NCI-H2107 treated with DMSO at 0.1 percent for 48 hours (cell line): ENCODE data around the gene SYT8.
A peak's percentile ranks its signal among the peaks of the same experiment; 100 is the strongest.
"Not testable (repeated sequence)": the region's sequence is repeated elsewhere in the genome, so short reads cannot be mapped to it uniquely, and the experiment has no call there.

ENCODE experiments used
- DNase-seq: peaks from one replicate; lab custom pipeline; 2025; ENCODE audit not compliant: unreplicated experiment; lab: John Stamatoyannopoulos, UW

Gene SYT8

DNA sequence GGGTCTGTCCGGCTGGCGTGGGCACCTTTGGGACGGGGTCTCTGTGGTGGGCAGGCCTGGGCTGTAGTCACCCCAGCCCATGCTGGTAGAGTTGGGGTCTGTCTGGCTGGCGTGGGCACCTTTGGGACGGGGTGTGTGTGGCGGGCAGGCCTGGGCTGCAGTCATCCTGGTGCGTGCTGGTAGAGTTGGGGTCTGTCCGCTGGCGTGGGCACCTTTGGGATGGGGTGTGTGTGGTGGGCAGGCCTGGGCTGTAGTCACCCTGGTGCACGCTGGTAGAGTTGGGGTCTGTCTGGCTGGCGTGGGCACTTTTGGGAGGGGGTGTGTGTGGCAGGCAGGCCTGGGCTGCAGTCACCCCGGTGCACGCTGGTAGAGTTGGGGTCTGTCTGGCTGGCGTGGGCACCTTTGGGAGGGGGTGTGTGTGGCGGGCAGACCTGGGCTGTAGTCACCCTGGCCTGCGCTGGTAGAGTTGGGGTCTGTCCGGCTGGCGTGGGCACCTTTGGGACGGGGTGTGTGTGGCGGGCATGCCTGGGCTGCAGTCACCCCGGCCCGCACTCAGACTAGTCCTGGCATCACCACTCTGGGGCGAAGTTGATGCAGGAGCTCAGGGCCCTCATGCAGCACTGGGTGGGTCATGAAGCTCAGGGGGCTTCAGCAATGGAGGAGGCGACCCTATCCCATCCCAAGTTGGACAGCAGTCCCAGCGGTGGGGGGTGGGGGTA lies 37.6 kb downstream of the SYT8 start:
- DNase-seq = no peak

GRCh38 chr11:1873048-1873812 lies 38.4 kb downstream of the SYT8 start:
- DNase-seq = no peak

DNA sequence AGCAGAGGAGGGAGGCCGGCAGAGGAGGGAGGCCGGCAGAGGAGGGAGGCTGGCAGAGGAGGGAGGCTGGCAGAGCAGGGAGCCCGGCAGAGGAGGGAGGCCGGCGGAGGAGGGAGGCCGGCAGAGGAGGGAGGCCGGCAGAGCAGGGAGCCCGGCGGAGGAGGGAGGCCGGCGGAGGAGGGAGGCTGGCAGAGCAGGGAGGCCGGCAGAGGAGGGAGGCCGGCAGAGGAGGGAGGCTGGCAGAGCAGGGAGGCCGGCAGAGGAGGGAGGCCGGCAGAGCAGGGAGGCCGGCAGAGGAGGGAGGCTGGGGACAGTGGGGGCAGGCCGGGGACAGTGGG lies 39.0 kb downstream of the SYT8 start:
- DNase-seq = not testable (repeated sequence)

DNA sequence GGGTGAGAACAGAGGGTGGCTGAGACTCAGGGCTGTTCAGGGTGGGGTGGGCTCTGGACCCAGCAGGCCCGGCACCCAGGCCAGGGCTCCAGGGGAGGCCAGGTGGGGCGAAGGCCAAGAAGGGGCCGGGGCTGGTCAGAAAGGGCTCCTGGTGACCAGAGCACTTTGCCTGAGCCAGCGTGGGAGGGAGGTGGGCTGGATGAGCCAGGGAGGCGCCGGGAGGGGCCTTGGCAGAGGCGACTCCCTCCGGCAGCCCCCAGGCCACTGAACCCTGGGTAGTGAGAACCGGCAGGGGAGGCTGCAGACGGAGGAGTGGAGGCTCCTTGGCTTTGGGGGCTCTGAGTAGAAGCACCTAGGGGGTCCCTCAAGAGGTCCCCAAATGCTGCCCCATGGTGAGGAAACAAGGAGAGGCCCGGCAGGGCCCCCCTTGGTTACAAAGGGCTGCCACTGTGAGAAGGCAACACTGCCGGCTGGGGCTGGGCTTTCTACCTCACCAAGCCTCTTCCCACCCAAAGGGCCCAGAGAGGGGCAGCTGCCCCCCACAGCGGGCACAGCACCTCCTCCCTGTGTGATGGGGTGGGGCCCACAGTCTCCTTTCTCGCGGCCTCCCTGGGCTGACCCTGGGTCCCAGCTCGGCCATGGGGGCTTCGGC lies 39.8 kb downstream of the SYT8 start:
- not testable (repeated sequence) for DNase-seq

DNA sequence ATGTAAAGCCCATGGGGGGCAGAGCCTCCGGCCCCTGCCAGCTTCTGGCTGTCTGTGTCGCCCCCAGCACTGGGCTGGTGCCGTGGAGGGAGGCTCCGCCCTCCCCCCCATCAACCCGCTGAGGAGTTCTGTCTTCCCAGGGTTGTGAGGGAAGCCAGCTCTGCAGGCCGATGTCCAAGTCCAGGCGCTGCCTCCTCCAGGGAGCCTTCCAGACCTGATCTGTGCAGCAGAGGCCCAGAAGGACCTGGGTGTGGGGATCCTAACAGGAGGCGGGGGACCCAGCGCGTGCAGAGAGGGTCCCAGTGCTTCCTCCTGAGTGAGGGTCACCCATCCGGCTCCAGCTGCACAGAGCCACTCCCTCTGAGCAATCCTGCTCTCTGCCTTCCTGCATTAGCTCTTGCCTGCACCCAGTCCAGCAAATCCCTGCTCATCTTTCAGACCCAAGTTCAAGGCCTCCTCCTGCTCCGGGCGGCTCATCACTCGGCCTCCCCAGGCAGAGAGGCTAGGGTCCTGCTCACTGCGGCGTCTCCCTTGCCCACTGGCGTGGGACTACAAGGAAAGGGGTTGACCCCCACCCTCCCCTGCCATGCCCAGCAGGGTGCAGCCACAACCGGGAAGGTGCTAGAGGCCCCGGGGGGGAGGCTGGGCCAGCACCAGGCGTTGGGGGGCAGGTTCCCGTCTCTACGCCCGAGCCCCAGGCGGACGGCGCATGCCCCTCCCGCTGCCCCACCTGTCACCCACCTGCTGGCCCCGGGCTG lies 40.5 kb downstream of the SYT8 start:
- DNase-seq = no peak

- DNase-seq = not testable (repeated sequence)
Measured at GRCh38 chr11:1875851-1876301, 41.1 kb downstream of the SYT8 start.

- no peak for DNase-seq
Measured at GRCh38 chr11:1876361-1877063, 41.7 kb downstream of the SYT8 start.

DNA sequence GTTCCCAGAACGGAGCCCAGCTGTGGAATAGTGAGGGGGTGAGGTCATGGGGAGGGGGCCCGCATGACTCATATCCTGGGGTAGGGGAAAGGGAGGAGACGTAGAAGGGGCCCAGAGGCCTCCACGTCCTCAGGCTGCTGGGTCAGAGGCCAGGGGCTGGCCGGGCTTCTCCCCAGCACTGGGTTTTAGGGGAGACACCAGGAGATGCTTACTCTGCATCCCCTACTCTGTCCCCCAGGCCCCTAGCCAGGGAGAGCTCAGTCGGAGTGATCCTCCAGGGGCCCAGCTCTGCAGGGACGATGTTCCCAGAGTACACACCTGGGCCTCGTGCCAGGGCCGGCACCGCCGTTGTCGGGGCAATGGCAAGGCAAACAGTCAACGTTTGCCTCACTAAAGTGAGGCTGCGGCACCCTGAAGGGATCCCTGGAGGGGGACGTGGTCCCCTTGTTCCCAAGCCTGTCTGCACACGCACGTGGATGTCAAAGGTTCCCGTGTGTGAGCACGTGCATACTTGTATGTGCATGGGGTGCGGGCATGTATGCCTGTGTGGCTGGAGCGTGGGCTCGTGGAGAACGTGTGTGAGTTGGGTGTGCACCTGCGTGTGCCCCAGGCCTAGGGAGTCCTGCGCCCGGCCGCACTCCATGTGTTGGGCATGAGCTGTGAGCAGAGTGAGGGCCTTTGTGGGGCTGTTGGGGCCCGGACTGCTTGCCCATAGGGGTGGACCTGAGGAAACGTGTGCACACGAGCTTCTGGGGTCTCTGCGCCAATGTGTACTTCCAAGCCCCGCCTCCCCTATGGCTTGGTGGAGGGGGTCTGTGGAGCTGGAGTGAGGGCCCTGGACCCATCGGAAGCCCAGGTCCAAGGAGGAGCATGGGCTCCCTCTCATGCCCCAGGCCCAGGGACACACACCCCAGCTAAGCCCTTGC lies 42.7 kb downstream of the SYT8 start:
- no peak for DNase-seq

GRCh38 chr11:1878137-1879031 lies 43.6 kb downstream of the SYT8 start:
- no peak for DNase-seq

- no peak for DNase-seq
Measured at GRCh38 chr11:1879342-1879940, 44.7 kb downstream of the SYT8 start.

- no peak for DNase-seq
Measured at GRCh38 chr11:1879941-1880720, 45.3 kb downstream of the SYT8 start.

DNA sequence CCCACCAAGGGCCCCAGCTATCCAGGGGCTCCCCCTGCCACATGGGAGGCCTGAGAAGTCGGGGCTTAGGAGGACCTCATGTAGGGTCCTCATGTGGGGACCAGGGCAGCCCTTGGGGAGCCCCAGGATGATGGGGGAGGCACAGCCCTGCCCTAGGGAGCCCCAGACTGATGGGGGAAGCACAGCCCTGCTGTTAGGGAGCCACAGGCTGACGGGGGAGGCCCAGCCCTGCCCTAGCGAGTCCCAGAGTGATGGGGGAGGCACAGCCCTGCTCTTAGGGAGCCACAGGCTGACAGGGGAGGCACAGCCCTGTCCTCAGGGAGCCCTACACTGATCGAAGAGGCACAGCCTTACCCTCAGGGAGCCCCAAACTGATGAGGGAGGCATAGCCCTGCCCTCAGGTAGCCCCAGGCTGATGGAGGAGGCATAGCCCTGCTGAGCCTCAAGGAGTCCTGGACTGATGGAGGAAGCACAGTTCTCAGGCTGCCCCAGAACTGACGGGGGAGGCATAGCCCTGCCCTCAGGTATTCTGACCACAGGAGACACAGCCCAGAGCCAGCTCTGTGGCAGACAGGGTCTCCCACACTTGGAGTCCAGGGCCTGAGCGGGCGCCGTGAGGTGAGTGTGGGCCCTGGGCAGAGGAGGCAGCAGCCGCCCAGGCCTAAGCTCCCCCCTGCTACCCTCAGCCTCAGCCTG lies 46.1 kb downstream of the SYT8 start:
- DNase-seq = no peak

- no peak for DNase-seq
Measured at GRCh38 chr11:1881442-1882264, 46.9 kb downstream of the SYT8 start.

- DNase-seq = peak; percentile 54
Measured at GRCh38 chr11:1882265-1883238, 47.8 kb downstream of the SYT8 start.
